HL-60 (cell line): ENCODE measurements around the gene RFC4.

Experiments used
- microRNA-seq: library from miRNA; unstranded; fragments of <30 nt; microRNA quantifications from one replicate; pipeline ENCODE4, GENCODE V29; 2018

The RFC4 gene

Small RNAs within 50 kb of the gene (microRNA-seq; reads per million reads assigned to microRNA genes)
- 0.90 reads per million for gene MIR1248
